ENCODE results near the gene LRRN4CL. TPM values are rescaled to one million over a fixed set of nuclear protein-coding genes. Genes with fewer than 3 reads are reported as not detected.

LRRN4CL gene
- total RNA-seq, 1 donor: 6.9 TPM

GRCh38 chr11:62687508-62688396 is 1.6 kb downstream of the LRRN4CL start:
- peak overlapping the region; percentile 27 for H3K4me3 ChIP-seq (ENCODE audit: low read depth, low read length)
- DNase-seq (ENCODE audit: low read depth): no peak
- no peak for TF ChIP-seq CTCF (IDR thresholded peaks at IDR 0.05; ENCODE audit: insufficient read depth, low read depth, low read length)

- no peak for TF ChIP-seq CTCF (IDR thresholded peaks at IDR 0.05; ENCODE audit: insufficient read depth, low read depth, low read length)
- H3K4me3 ChIP-seq (ENCODE audit: low read depth, low read length): no peak overlapping the region
- DNase-seq (ENCODE audit: low read depth): no peak
Measured at GRCh38 chr11:62682518-62682917, 6.8 kb downstream of the LRRN4CL start.

- peak; percentile 85 for DNase-seq (ENCODE audit: low read depth)
- peak; percentile 78 for TF ChIP-seq CTCF (IDR thresholded peaks at IDR 0.05; ENCODE audit: insufficient read depth, low read depth, low read length)
- no peak overlapping the region for H3K4me3 ChIP-seq (ENCODE audit: low read depth, low read length)
Measured at GRCh38 chr11:62680825-62681240, 8.5 kb downstream of the LRRN4CL start.

GRCh38 chr11:62678770-62679696 is 10.3 kb downstream of the LRRN4CL start, which contains the start of gene UBXN1:
UBXN1 (minus strand) TSS chr11:62679073; CDS start chr11:62678923, 150 bp downstream.
- TF ChIP-seq CTCF (IDR thresholded peaks at IDR 0.05; ENCODE audit: insufficient read depth, low read depth, low read length): no peak
- DNase-seq (ENCODE audit: low read depth): peak; percentile 89

GRCh38 chr11:62678433-62678769 is 10.9 kb downstream of the LRRN4CL start:
- no peak for TF ChIP-seq CTCF (IDR thresholded peaks at IDR 0.05; ENCODE audit: insufficient read depth, low read depth, low read length)
- no peak for DNase-seq (ENCODE audit: low read depth)

More at GRCh38 chr11:62678770-62679696, 10.3 kb downstream of the LRRN4CL start, which contains the start of gene UBXN1:
- H3K4me3 ChIP-seq (ENCODE audit: low read depth, low read length): peak within 1 kb of the TSS; percentile 99

GRCh38 chr11:62677714-62678113 is 11.6 kb downstream of the LRRN4CL start:
- peak overlapping the region; percentile 99 for H3K4me3 ChIP-seq (ENCODE audit: low read depth, low read length)
- TF ChIP-seq CTCF (IDR thresholded peaks at IDR 0.05; ENCODE audit: insufficient read depth, low read depth, low read length): no peak
- no peak for DNase-seq (ENCODE audit: low read depth)

More at GRCh38 chr11:62678433-62678769, 10.9 kb downstream of the LRRN4CL start:
- peak overlapping the region; percentile 99 for H3K4me3 ChIP-seq (ENCODE audit: low read depth, low read length)
